Osteoblast (primary cell): ENCODE results near the gene KCTD16. TPM values are rescaled to one million over a fixed set of nuclear protein-coding genes. Genes with fewer than 3 reads are reported as not detected.

Experiments
- DNase-seq: peaks from one replicate; pipeline ENCODE4 v3.0.0; 2011; ENCODE audit warnings: low spot score, mixed read lengths; ENCODE audit not compliant: insufficient read length; ENCODE audit errors: missing footprints
- H2AFZ ChIP-seq: 2 replicates; pipeline ENCODE4 v1.6.0; 2011; ENCODE audit warnings: mild to moderate bottlenecking, low read length
- H3K27ac ChIP-seq: 2 replicates; pipeline ENCODE4 v1.5.1; 2011; ENCODE audit warnings: mild to moderate bottlenecking, low read depth, low read length, moderate library complexity
- H3K27me3 ChIP-seq: 2 replicates; pipeline ENCODE4 v1.6.0; 2012; ENCODE audit warnings: mild to moderate bottlenecking, control low read depth, inconsistent platforms, low read length, moderate library complexity; ENCODE audit not compliant: insufficient read depth
- H3K36me3 ChIP-seq: 2 replicates; pipeline ENCODE4 v1.5.1; 2011; ENCODE audit warnings: mild to moderate bottlenecking, low read length, control low read depth, moderate library complexity; ENCODE audit not compliant: insufficient read depth
- H3K4me1 ChIP-seq: 2 replicates; pipeline ENCODE4 v1.5.1; 2011; ENCODE audit warnings: mild to moderate bottlenecking, low read length, control low read depth, moderate library complexity; ENCODE audit not compliant: insufficient read depth
- H3K4me2 ChIP-seq: 2 replicates; pipeline ENCODE4 v1.6.0; 2011; ENCODE audit warnings: mild to moderate bottlenecking, low read length; ENCODE audit not compliant: insufficient read depth
- H3K4me3 ChIP-seq: fragments of 200-600 bp; sonication (generic); 3 replicates; pipeline ENCODE4 v1.5.1; 2012; ENCODE audit warnings: mild to moderate bottlenecking, low read length, inconsistent platforms; ENCODE audit not compliant: insufficient read depth
- H3K79me2 ChIP-seq: 2 replicates; pipeline ENCODE4 v1.6.0; 2012; ENCODE audit warnings: mild to moderate bottlenecking, low read length, control low read depth, inconsistent platforms; ENCODE audit not compliant: insufficient read depth
- H3K9me3 ChIP-seq: 2 replicates; pipeline ENCODE4 v1.5.1; 2011; ENCODE audit warnings: low read depth, low read length, control low read depth
- H4K20me1 ChIP-seq: 2 replicates; pipeline ENCODE4 v1.6.0; 2012; ENCODE audit warnings: mild to moderate bottlenecking, low read length, control low read depth; ENCODE audit not compliant: insufficient read depth
- CTCF ChIP-seq: IDR thresholded peaks from 2 replicates; pipeline ENCODE4 v1.5.1; 2011; ENCODE audit warnings: mild to moderate bottlenecking, low read depth, low read length, moderate library complexity; ENCODE audit errors: extremely low read depth
- total RNA-seq: library from RNA; depleted of rRNA; stranded (reverse); fragments of >200 nt; gene quantifications from 2 replicates; pipeline ENCODE4 v1.2.3, GENCODE V29; 2012

Gene KCTD16
- total RNA-seq, 1 donor, result 3.6 TPM

GRCh38 chr5:144403058-144403457 is 232.4 kb downstream of the KCTD16 start:
- H3K4me3 ChIP-seq, result no peak overlapping the region
- no peaks in the 10 kb centered on the region for H4K20me1 ChIP-seq
- H3K9me3 ChIP-seq, result no peaks in the 10 kb centered on the region
- TF ChIP-seq CTCF, result no peak
- no peaks in the 10 kb centered on the region for H3K27me3 ChIP-seq
- H3K79me2 ChIP-seq, result no peaks in the 10 kb centered on the region
- no peaks in the 10 kb centered on the region for H3K4me1 ChIP-seq
- H3K27ac ChIP-seq, result no peak overlapping the region
- no peak overlapping the region for H3K4me2 ChIP-seq
- no peak for DNase-seq
- H2AFZ ChIP-seq, result no peak overlapping the region
- H3K36me3 ChIP-seq, result no peaks in the 10 kb centered on the region

GRCh38 chr5:144403817-144404420 is 233.2 kb downstream of the KCTD16 start:
- Histone ChIP-seq H3K27ac (no peak overlapping the region), H3K4me1 (no peaks in the 10 kb centered on the region), H3K36me3 (no peaks in the 10 kb centered on the region), H3K27me3 (no peaks in the 10 kb centered on the region), H3K79me2 (no peaks in the 10 kb centered on the region), H3K4me2 (no peak overlapping the region), H2AFZ (no peak overlapping the region), H4K20me1 (no peaks in the 10 kb centered on the region), H3K9me3 (no peaks in the 10 kb centered on the region), H3K4me3 (no peak overlapping the region)
- TF ChIP-seq CTCF, result no peak
- DNase-seq, result no peak

GRCh38 chr5:144404672-144405071 is 234.0 kb downstream of the KCTD16 start:
- H3K4me3 ChIP-seq, result no peak overlapping the region
- H3K9me3 ChIP-seq, result no peaks in the 10 kb centered on the region
- TF ChIP-seq CTCF, result no peak
- H3K36me3 ChIP-seq, result no peaks in the 10 kb centered on the region
- H3K79me2 ChIP-seq, result no peaks in the 10 kb centered on the region
- H2AFZ ChIP-seq, result no peak overlapping the region
- H3K27ac ChIP-seq, result no peak overlapping the region
- H3K27me3 ChIP-seq, result no peaks in the 10 kb centered on the region
- no peak for DNase-seq
- no peak overlapping the region for H3K4me2 ChIP-seq
- no peaks in the 10 kb centered on the region for H3K4me1 ChIP-seq
- H4K20me1 ChIP-seq, result no peaks in the 10 kb centered on the region

- Histone ChIP-seq H3K36me3 (no peaks in the 10 kb centered on the region), H3K27me3 (no peaks in the 10 kb centered on the region), H4K20me1 (no peaks in the 10 kb centered on the region), H3K4me2 (no peak overlapping the region), H3K27ac (no peak overlapping the region), H3K9me3 (no peaks in the 10 kb centered on the region), H3K4me3 (no peak overlapping the region), H3K4me1 (no peaks in the 10 kb centered on the region), H3K79me2 (no peaks in the 10 kb centered on the region), H2AFZ (no peak overlapping the region)
- TF ChIP-seq CTCF, result no peak
- DNase-seq, result no peak
Measured at GRCh38 chr5:144405991-144406390, 235.3 kb downstream of the KCTD16 start.
